ENCODE results near the gene CXCR6.

The CXCR6 gene

GRCh38 chr3:45943207-45943846 is at the start of gene CXCR6:
TSS of gene CXCR6 (plus strand) at chr3:45943464. CDS start at chr3:45946482, 3,018 bp downstream.
- no peak for DNase-seq

GRCh38 chr3:45894015-45894414 is 49.2 kb upstream of the CXCR6 start:
- DNase-seq = no peak

GRCh38 chr3:45895686-45896468 is 47.4 kb upstream of the CXCR6 start:
- DNase-seq = no peak

GRCh38 chr3:45896956-45897355 is 46.3 kb upstream of the CXCR6 start:
- DNase-seq = no peak

GRCh38 chr3:45904931-45905330 is 38.3 kb upstream of the CXCR6 start:
- no peak for DNase-seq

- DNase-seq = no peak
Measured at GRCh38 chr3:45905755-45906154, 37.5 kb upstream of the CXCR6 start.

- no peak for DNase-seq
Measured at GRCh38 chr3:45906681-45907407, 36.4 kb upstream of the CXCR6 start.

GRCh38 chr3:45907769-45908705 is 35.2 kb upstream of the CXCR6 start:
- DNase-seq = no peak

GRCh38 chr3:45908761-45909160 is 34.5 kb upstream of the CXCR6 start:
- no peak for DNase-seq

- DNase-seq = no peak
Measured at GRCh38 chr3:45909542-45909941, 33.7 kb upstream of the CXCR6 start.

- no peak for DNase-seq
Measured at GRCh38 chr3:45910892-45911291, 32.4 kb upstream of the CXCR6 start.

- no peak for DNase-seq
Measured at GRCh38 chr3:45911511-45912226, 31.6 kb upstream of the CXCR6 start.

GRCh38 chr3:45912435-45912834 is 30.8 kb upstream of the CXCR6 start:
- no peak for DNase-seq

- DNase-seq = no peak
Measured at GRCh38 chr3:45914362-45915058, 28.8 kb upstream of the CXCR6 start.

- DNase-seq = no peak
Measured at GRCh38 chr3:45915059-45915439, 28.2 kb upstream of the CXCR6 start.

- DNase-seq = no peak
Measured at GRCh38 chr3:45915518-45916231, 27.6 kb upstream of the CXCR6 start.

GRCh38 chr3:45917146-45917898 is 25.9 kb upstream of the CXCR6 start:
- no peak for DNase-seq

- no peak for DNase-seq
Measured at GRCh38 chr3:45921158-45922038, 21.9 kb upstream of the CXCR6 start.

- DNase-seq = no peak
Measured at GRCh38 chr3:45922039-45922326, 21.3 kb upstream of the CXCR6 start.
